ENCODE results near the gene ABCA1. TPM values are rescaled to one million over a fixed set of nuclear protein-coding genes. Genes with fewer than 3 reads are reported as not detected.
A peak's percentile ranks its signal among the peaks of the same experiment; 100 is the strongest.

Gene ABCA1
- polyA plus RNA-seq, 3 donors, result 2.0 to 5.1 (median 2.7) TPM

GRCh38 chr9:104882566-104882965 is 45.4 kb downstream of the ABCA1 start:
- Histone ChIP-seq H4K20me1 (ENCODE audit: insufficient read depth, low read length) (no peaks in the 10 kb centered on the region), H3K79me2 (ENCODE audit: insufficient read depth, low read length) (no peaks in the 10 kb centered on the region), H3K9ac (ENCODE audit: insufficient read depth, low read length, poor library complexity, severe bottlenecking) (no peak overlapping the region), H3K36me3 (replicated peaks in 1 of 2; ENCODE audit: control insufficient read depth in 1 of 2, insufficient read depth in 2 of 2, low read length in 2 of 2) (peaks cover 40 to 72% of the 10 kb centered on the region in 2 donors), H3K4me1 (ENCODE audit: control insufficient read depth in 1 of 2, insufficient read depth in 2 of 2, low read length in 2 of 2) (no peaks in the 10 kb centered on the region), H3K27ac (ENCODE audit: low read depth in 1 of 2, low read length in 2 of 2) (no peak overlapping the region), H3K4me2 (replicated peaks; ENCODE audit: extremely low read depth, low read length, poor library complexity, severe bottlenecking) (no peak overlapping the region), H2AFZ (ENCODE audit: insufficient read depth, low read depth, low read length, poor library complexity, severe bottlenecking) (no peak overlapping the region), H3K27me3 (ENCODE audit: control insufficient read depth in 2 of 2, insufficient read depth in 2 of 2, low read length in 2 of 2) (no peaks in the 10 kb centered on the region), H3K9me3 (replicated peaks in 1 of 2; ENCODE audit: control insufficient read depth in 1 of 2, insufficient read depth in 1 of 2, low read length in 2 of 2) (no peaks in the 10 kb centered on the region), H3K4me3 (replicated peaks in 1 of 3; ENCODE audit: low read depth in 2 of 3, low read length in 3 of 3) (no peak overlapping the region)
- no peak for DNase-seq
- intact Hi-C loops (cut with micrococcal nuclease), result loop anchor here in 1 of 2 donors (5.0 kb wide), 1 partner anchor 35 kb away; no protein-coding TSS in a partner anchor
- peaks cover 0 to 1% (median 0%) of the 10 kb centered on the region in 3 donors for H3K27me3 Mint-ChIP-seq (ENCODE audit: low read depth in 3 of 3)
- peaks cover 0 to 2% (median 0%) of the 10 kb centered on the region in 7 donors for H3K9me3 Mint-ChIP-seq
- H3K36me3 Mint-ChIP-seq, result peaks cover 93% of the 10 kb centered on the region in 2 donors
- no peak overlapping the region for H3K4me3 Mint-ChIP-seq
- H3K27ac Mint-ChIP-seq, result peak overlapping the region in 1 of 7 donors; percentile 48
- TF ChIP-seq, protein P1, sequence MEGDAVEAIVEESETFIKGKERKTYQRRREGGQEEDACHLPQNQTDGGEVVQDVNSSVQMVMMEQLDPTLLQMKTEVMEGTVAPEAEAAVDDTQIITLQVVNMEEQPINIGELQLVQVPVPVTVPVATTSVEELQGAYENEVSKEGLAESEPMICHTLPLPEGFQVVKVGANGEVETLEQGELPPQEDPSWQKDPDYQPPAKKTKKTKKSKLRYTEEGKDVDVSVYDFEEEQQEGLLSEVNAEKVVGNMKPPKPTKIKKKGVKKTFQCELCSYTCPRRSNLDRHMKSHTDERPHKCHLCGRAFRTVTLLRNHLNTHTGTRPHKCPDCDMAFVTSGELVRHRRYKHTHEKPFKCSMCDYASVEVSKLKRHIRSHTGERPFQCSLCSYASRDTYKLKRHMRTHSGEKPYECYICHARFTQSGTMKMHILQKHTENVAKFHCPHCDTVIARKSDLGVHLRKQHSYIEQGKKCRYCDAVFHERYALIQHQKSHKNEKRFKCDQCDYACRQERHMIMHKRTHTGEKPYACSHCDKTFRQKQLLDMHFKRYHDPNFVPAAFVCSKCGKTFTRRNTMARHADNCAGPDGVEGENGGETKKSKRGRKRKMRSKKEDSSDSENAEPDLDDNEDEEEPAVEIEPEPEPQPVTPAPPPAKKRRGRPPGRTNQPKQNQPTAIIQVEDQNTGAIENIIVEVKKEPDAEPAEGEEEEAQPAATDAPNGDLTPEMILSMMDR (IDR thresholded peaks at IDR 0.05), result no peak
- peaks cover 4% of the 10 kb centered on the region for H3K4me1 Mint-ChIP-seq

DNA sequence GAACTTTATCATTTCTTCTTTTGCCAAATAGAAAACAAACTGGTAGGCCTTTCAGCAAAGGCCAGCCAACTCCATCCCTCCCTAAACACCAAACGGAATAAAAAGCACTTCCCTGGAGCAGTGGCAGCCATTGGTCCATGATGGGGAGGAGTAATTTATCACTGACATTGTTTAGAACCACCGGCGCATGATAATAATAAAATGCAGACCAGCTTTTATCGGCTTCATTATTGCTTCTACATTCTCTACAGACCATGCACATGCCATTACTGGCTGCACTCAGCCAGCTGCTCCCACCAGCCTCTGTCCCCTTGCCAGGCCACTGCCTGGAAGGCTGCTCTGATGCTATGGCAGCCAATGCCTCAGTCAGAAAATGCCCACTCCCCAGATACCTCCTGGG is 45.9 kb downstream of the ABCA1 start:
- WGBS (ENCODE audit: insufficient coverage), result 100% methylated on average over 1 of the region's 4 CpGs
- no peak for DNase-seq
- no peak overlapping the region for H3K4me3 ChIP-seq (replicated peaks in 1 of 3; ENCODE audit: low read depth in 2 of 3, low read length in 3 of 3)
- Mint-ChIP-seq H3K36me3 (peaks cover 93% of the 10 kb centered on the region in 2 donors), H3K4me1 (peaks cover 4% of the 10 kb centered on the region), H3K27ac (no peak overlapping the region), H3K9me3 (no peaks in the 10 kb centered on the region), H3K4me3 (no peak overlapping the region), H3K27me3 (ENCODE audit: low read depth in 3 of 3) (peaks cover 0 to 2% (median 1%) of the 10 kb centered on the region in 3 donors)
- H3K27ac ChIP-seq (ENCODE audit: low read depth in 1 of 2, low read length in 2 of 2), result no peak overlapping the region
- TF ChIP-seq, protein P1 (IDR thresholded peaks at IDR 0.05), result no peak
- intact Hi-C loops (cut with micrococcal nuclease), result loop anchor here in 1 of 2 donors (5.0 kb wide), 1 partner anchor 35 kb away; no protein-coding TSS in a partner anchor
- no peaks in the 10 kb centered on the region for H4K20me1 ChIP-seq (ENCODE audit: insufficient read depth, low read length)
- no peak overlapping the region for H3K9ac ChIP-seq (ENCODE audit: insufficient read depth, low read length, poor library complexity, severe bottlenecking)
- peaks cover 40 to 68% of the 10 kb centered on the region in 2 donors for H3K36me3 ChIP-seq (replicated peaks in 1 of 2; ENCODE audit: control insufficient read depth in 1 of 2, insufficient read depth in 2 of 2, low read length in 2 of 2)
- no peaks in the 10 kb centered on the region for H3K9me3 ChIP-seq (replicated peaks in 1 of 2; ENCODE audit: control insufficient read depth in 1 of 2, insufficient read depth in 1 of 2, low read length in 2 of 2)
- H2AFZ ChIP-seq (ENCODE audit: insufficient read depth, low read depth, low read length, poor library complexity, severe bottlenecking), result no peak overlapping the region
- H3K27me3 ChIP-seq (ENCODE audit: control insufficient read depth in 2 of 2, insufficient read depth in 2 of 2, low read length in 2 of 2), result no peaks in the 10 kb centered on the region
- H3K4me2 ChIP-seq (replicated peaks; ENCODE audit: extremely low read depth, low read length, poor library complexity, severe bottlenecking), result no peak overlapping the region
- no peaks in the 10 kb centered on the region for H3K4me1 ChIP-seq (ENCODE audit: control insufficient read depth in 1 of 2, insufficient read depth in 2 of 2, low read length in 2 of 2)
- H3K79me2 ChIP-seq (ENCODE audit: insufficient read depth, low read length), result no peaks in the 10 kb centered on the region

Measured in CD14-positive monocyte (primary cell).